Eye (tissue), 1 donor: ENCODE measurements around the gene GAS1.
A peak's percentile ranks its signal among the peaks of the same experiment; 100 is the strongest.

Source experiments
- DNase-seq: peaks from one replicate; pipeline ENCODE4 v3.0.0-alpha.2; 2015

GAS1 gene

GRCh38 chr9:86921151-86921923 lies 26.0 kb downstream of the GAS1 start:
- peak; percentile 69 for DNase-seq

GRCh38 chr9:86918556-86918955 lies 28.8 kb downstream of the GAS1 start:
- no peak for DNase-seq

GRCh38 chr9:86912210-86912609 lies 35.1 kb downstream of the GAS1 start:
- no peak for DNase-seq

GRCh38 chr9:86909388-86909787 lies 37.9 kb downstream of the GAS1 start:
- no peak for DNase-seq

GRCh38 chr9:86908261-86908660 lies 39.0 kb downstream of the GAS1 start:
- DNase-seq = no peak

- DNase-seq = peak; percentile 41
Measured at GRCh38 chr9:86907346-86907745, 40.0 kb downstream of the GAS1 start.

- no peak for DNase-seq
Measured at GRCh38 chr9:86903734-86904085, 43.6 kb downstream of the GAS1 start.

GRCh38 chr9:86902991-86903733 lies 44.1 kb downstream of the GAS1 start:
- peak; percentile 87 for DNase-seq

GRCh38 chr9:86902586-86902985 lies 44.7 kb downstream of the GAS1 start:
- peak; percentile 57 for DNase-seq

GRCh38 chr9:86902176-86902575 lies 45.1 kb downstream of the GAS1 start:
- no peak for DNase-seq

GRCh38 chr9:86901511-86901910 lies 45.8 kb downstream of the GAS1 start:
- no peak for DNase-seq
